Measurements from ENCODE around the gene MSMB.
A peak's percentile ranks its signal among the peaks of the same experiment; 100 is the strongest.
"Not testable (repeated sequence)": the region's sequence is repeated elsewhere in the genome, so short reads cannot be mapped to it uniquely, and the experiment has no call there.

MSMB gene

GRCh38 chr10:46004963-46005362 lies 41.1 kb downstream of the MSMB start:
- no peak for DNase-seq

- DNase-seq: no peak
Observed at GRCh38 chr10:46002916-46003693, 43.0 kb downstream of the MSMB start.

- DNase-seq: not testable (repeated sequence)
Observed at GRCh38 chr10:46002189-46002687, 43.8 kb downstream of the MSMB start.

DNA sequence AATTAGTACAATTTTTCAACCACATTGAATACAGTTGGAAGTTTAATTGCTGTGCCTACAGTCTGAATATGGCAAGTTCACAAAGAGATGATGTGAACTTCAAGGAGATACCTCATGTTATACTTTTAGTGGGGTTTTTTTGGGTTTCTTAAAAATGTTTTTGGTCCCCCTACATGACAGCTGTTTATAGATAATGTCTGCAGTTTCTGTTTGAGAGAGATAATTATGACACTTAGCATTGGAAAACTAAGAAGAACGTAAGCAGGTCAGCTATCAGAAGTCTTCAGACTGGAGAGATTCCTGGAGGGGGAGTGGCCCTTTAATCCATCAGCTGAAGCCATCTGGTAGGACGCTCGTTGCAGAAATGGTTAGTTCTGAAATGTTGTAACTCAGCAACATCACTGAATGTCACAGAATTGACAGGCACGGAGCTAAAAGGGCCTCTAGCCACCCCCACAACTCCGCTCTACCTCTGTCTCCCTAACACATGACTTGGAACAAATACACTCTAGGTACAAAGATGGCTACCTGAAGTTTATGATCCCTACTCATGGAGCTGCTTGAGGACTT lies 44.8 kb downstream of the MSMB start:
- no peak for DNase-seq

DNA sequence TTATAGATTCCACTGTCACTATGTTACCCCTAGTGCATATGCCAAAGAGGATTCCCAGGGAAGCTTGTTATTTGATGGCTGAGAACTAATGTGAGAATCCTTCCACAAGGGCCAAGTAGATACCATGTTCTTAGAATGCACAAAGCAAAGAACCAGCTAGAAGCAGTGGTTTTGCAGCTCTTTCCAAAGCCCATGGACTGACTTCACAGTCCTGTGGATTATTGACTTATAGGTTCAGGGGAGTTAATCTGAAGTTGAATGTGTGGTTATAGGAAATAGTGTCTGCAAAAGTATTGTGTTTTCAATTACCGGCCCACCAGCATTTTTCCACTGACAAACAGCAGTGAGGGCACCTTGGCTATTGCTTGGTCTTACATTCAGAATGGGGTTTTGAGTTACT lies 45.5 kb downstream of the MSMB start:
- no peak for DNase-seq

- not testable (repeated sequence) for DNase-seq
Observed at GRCh38 chr10:45999955-46000354, 46.1 kb downstream of the MSMB start.

GRCh38 chr10:45997994-45998763 lies 47.9 kb downstream of the MSMB start:
- DNase-seq: no peak

DNA sequence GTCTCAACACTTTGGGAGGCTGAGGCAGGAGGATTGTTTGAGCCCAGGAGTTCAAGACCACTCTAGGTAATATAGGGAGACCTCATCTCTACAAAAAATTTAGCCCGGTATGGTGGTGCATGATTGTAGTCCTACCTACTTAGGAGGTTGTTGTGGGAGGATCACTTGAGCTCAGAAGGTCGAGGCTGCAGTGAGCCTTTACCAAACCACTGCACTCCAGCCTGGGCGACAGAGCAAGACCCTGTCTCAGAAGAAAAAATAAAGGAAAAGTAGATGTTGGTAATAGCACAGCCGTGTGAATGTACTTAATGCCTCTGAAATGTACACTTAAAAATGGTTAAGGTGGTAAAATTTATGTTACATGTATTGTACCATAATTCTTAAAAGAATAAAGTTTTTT lies 48.5 kb downstream of the MSMB start:
- no peak for DNase-seq

- not testable (repeated sequence) for DNase-seq
Observed at GRCh38 chr10:45985590-45985989, 60.5 kb downstream of the MSMB start.

- DNase-seq: not testable (repeated sequence)
Observed at GRCh38 chr10:45984473-45984872, 61.6 kb downstream of the MSMB start.

- peak; percentile 27 for DNase-seq
Observed at GRCh38 chr10:45983538-45984186, 62.4 kb downstream of the MSMB start.

All from stimulated activated CD4-positive, alpha-beta T cell treated with anti-CD3 and anti-CD28 coated beads, Interleukin-4, amount 100 ng/mL, for 24 hours (primary cell).